ENCODE data around the gene EMP1. TPM values are rescaled to one million over a fixed set of nuclear protein-coding genes. Genes with fewer than 3 reads are reported as not detected.

EMP1 gene
- total and polyA plus RNA-seq, 2 of the 13 experiments (the other 11 are each of a cell fraction or from before 2014, with no cell fraction given), result 0.13 to 0.61 TPM

DNA sequence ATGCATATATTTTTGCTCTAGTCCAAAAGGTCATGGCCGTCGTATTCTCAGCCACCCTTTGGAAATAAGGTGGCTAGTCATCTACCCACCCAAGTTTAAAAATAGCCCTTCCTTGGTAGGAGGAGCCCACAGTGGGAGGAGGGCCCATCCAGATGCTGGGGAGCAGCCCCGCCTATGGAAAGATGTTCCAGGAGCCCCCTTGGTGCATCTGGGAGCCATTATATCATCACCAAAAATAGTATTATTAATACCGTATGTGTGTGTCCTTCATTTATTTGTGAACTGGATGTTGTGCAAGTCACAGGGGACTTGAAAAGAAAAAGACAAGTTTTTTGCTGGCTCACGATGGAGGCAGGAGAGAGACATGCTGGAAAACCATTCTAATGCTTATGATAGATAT, 34.0 kb downstream of the EMP1 start (continued):
- TF ChIP-seq, protein P1, sequence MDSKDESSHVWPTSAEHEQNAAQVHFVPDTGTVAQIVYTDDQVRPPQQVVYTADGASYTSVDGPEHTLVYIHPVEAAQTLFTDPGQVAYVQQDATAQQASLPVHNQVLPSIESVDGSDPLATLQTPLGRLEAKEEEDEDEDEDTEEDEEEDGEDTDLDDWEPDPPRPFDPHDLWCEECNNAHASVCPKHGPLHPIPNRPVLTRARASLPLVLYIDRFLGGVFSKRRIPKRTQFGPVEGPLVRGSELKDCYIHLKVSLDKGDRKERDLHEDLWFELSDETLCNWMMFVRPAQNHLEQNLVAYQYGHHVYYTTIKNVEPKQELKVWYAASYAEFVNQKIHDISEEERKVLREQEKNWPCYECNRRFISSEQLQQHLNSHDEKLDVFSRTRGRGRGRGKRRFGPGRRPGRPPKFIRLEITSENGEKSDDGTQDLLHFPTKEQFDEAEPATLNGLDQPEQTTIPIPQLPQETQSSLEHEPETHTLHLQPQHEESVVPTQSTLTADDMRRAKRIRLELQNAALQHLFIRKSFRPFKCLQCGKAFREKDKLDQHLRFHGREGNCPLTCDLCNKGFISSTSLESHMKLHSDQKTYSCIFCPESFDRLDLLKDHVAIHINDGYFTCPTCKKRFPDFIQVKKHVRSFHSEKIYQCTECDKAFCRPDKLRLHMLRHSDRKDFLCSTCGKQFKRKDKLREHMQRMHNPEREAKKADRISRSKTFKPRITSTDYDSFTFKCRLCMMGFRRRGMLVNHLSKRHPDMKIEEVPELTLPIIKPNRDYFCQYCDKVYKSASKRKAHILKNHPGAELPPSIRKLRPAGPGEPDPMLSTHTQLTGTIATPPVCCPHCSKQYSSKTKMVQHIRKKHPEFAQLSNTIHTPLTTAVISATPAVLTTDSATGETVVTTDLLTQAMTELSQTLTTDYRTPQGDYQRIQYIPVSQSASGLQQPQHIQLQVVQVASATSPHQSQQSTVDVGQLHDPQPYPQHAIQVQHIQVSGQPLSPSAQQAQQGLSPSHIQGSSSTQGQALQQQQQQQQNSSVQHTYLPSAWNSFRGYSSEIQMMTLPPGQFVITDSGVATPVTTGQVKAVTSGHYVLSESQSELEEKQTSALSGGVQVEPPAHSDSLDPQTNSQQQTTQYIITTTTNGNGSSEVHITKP (CRISPR knock-in tag; IDR thresholded peaks at IDR 0.05; ENCODE audit: low read depth), result no peak
- no peak for TF ChIP-seq ZNF652 (CRISPR knock-in tag; IDR thresholded peaks at IDR 0.05; ENCODE audit: borderline replicate concordance, low read depth)
- TF ChIP-seq, protein P2, sequence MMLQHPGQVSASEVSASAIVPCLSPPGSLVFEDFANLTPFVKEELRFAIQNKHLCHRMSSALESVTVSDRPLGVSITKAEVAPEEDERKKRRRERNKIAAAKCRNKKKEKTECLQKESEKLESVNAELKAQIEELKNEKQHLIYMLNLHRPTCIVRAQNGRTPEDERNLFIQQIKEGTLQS (CRISPR knock-in tag; IDR thresholded peaks at IDR 0.05), result no peak
- TF ChIP-seq MAFG (CRISPR knock-in tag; IDR thresholded peaks at IDR 0.05), result no peak
- TF ChIP-seq CEBPB (IDR thresholded peaks at IDR 0.05; ENCODE audit: borderline replicate concordance, low read depth, low read length), result no peak
- TF ChIP-seq HIVEP1 (CRISPR knock-in tag; IDR thresholded peaks at IDR 0.05), result no peak
- no peak for TF ChIP-seq POLR2AphosphoS2 (IDR thresholded peaks at IDR 0.05; ENCODE audit: low read depth, low read length)
- TF ChIP-seq, protein P3, sequence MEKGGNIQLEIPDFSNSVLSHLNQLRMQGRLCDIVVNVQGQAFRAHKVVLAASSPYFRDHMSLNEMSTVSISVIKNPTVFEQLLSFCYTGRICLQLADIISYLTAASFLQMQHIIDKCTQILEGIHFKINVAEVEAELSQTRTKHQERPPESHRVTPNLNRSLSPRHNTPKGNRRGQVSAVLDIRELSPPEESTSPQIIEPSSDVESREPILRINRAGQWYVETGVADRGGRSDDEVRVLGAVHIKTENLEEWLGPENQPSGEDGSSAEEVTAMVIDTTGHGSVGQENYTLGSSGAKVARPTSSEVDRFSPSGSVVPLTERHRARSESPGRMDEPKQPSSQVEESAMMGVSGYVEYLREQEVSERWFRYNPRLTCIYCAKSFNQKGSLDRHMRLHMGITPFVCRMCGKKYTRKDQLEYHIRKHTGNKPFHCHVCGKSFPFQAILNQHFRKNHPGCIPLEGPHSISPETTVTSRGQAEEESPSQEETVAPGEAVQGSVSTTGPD (CRISPR knock-in tag; IDR thresholded peaks at IDR 0.05), result no peak
- no peak for TF ChIP-seq ZBTB38 (CRISPR knock-in tag; IDR thresholded peaks at IDR 0.05)
- no peak for TF ChIP-seq ZNF292 (CRISPR knock-in tag; IDR thresholded peaks at IDR 0.05; ENCODE audit: borderline replicate concordance, low read depth)
- no peak for TF ChIP-seq PHF21A (CRISPR knock-in tag; IDR thresholded peaks at IDR 0.05)
- no peak for TF ChIP-seq ZFP37 (CRISPR knock-in tag; IDR thresholded peaks at IDR 0.05; ENCODE audit: borderline replicate concordance)

Measured in HepG2 (cell line).